Measurements from ENCODE around the gene RBM12. TPM values are rescaled to one million over a fixed set of nuclear protein-coding genes. Genes with fewer than 3 reads are reported as not detected.

Gene RBM12
- total RNA-seq, 1 experiment from 2014 or later: 100 TPM

DNA sequence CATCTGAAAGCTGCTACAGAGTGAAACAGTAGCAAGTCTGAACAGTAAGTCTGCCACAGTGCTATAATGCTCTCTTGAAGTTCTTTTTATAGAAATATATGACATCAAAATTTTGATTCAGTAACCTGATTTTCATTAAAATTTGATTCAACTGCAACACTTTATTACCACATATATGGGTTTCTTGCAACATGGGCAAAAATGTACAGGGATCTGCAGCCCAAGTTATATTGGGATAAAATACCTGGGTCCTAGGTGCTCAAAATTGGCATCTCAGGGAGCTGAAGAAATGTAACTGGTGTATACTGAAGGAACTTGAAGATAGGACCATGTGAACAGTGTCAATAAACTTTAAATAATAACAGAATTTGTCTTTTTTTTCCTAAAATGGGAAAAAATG, 45.3 kb upstream of the RBM12 start:
- Histone ChIP-seq H3K4me1 (ENCODE audit: control insufficient read depth, insufficient read depth, low read length) (no peaks in the 10 kb centered on the region), H3K36me3 (ENCODE audit: control insufficient read depth, insufficient read depth, low read length) (peaks cover 86% of the 10 kb centered on the region), H3K9me3 (ENCODE audit: control insufficient read depth, insufficient read depth, low read depth, low read length) (no peaks in the 10 kb centered on the region), H3K27me3 (ENCODE audit: control insufficient read depth, insufficient read depth, low read length) (no peaks in the 10 kb centered on the region), H3K27ac (ENCODE audit: low read length) (no peak overlapping the region), H3K4me3 (ENCODE audit: low read depth in 2 of 2, low read length in 2 of 2) (no peak overlapping the region)
- ChIA-PET CTCF (no interaction called here), POLR2A (interaction anchor here (0.6 to 0.9 kb wide), 3 partner anchors 11 to 62 kb away, joined by 3 to 8 read pairs (median 4); partner anchors contain the start of genes NFS1, PHF20 and ROMO1)
- no TSS peak for BruUV-seq (replicated peaks)
- in situ Hi-C loops (cut with HindIII; ENCODE audit: low pct_unique_long_range_greater_than_20kb, low sequenced_read_pairs) (no loop called here), intact Hi-C loops (cut with micrococcal nuclease; ENCODE audit: unreplicated experiment) (no loop called here)
- TF ChIP-seq, protein P1, sequence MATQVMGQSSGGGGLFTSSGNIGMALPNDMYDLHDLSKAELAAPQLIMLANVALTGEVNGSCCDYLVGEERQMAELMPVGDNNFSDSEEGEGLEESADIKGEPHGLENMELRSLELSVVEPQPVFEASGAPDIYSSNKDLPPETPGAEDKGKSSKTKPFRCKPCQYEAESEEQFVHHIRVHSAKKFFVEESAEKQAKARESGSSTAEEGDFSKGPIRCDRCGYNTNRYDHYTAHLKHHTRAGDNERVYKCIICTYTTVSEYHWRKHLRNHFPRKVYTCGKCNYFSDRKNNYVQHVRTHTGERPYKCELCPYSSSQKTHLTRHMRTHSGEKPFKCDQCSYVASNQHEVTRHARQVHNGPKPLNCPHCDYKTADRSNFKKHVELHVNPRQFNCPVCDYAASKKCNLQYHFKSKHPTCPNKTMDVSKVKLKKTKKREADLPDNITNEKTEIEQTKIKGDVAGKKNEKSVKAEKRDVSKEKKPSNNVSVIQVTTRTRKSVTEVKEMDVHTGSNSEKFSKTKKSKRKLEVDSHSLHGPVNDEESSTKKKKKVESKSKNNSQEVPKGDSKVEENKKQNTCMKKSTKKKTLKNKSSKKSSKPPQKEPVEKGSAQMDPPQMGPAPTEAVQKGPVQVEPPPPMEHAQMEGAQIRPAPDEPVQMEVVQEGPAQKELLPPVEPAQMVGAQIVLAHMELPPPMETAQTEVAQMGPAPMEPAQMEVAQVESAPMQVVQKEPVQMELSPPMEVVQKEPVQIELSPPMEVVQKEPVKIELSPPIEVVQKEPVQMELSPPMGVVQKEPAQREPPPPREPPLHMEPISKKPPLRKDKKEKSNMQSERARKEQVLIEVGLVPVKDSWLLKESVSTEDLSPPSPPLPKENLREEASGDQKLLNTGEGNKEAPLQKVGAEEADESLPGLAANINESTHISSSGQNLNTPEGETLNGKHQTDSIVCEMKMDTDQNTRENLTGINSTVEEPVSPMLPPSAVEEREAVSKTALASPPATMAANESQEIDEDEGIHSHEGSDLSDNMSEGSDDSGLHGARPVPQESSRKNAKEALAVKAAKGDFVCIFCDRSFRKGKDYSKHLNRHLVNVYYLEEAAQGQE (IDR thresholded peaks at IDR 0.05; ENCODE audit: insufficient read depth in 1 of 2, low read depth in 2 of 2, low read length in 1 of 2): no peak
- TF ChIP-seq SIN3A (IDR thresholded peaks at IDR 0.05; ENCODE audit: borderline replicate concordance, insufficient read depth, low read depth, low read length) (no peak), TCF7L2 (IDR thresholded peaks at IDR 0.05; ENCODE audit: low read depth, low read length) (no peak), POLR2AphosphoS5 (IDR thresholded peaks at IDR 0.05; ENCODE audit: low read depth, low read length) (no peak)
- TF ChIP-seq, protein P2, sequence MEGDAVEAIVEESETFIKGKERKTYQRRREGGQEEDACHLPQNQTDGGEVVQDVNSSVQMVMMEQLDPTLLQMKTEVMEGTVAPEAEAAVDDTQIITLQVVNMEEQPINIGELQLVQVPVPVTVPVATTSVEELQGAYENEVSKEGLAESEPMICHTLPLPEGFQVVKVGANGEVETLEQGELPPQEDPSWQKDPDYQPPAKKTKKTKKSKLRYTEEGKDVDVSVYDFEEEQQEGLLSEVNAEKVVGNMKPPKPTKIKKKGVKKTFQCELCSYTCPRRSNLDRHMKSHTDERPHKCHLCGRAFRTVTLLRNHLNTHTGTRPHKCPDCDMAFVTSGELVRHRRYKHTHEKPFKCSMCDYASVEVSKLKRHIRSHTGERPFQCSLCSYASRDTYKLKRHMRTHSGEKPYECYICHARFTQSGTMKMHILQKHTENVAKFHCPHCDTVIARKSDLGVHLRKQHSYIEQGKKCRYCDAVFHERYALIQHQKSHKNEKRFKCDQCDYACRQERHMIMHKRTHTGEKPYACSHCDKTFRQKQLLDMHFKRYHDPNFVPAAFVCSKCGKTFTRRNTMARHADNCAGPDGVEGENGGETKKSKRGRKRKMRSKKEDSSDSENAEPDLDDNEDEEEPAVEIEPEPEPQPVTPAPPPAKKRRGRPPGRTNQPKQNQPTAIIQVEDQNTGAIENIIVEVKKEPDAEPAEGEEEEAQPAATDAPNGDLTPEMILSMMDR (IDR thresholded peaks at IDR 0.05): no peak
- ATAC-seq: no peak
- no peak for DNase-seq (ENCODE audit: low read depth, low spot score)

DNA sequence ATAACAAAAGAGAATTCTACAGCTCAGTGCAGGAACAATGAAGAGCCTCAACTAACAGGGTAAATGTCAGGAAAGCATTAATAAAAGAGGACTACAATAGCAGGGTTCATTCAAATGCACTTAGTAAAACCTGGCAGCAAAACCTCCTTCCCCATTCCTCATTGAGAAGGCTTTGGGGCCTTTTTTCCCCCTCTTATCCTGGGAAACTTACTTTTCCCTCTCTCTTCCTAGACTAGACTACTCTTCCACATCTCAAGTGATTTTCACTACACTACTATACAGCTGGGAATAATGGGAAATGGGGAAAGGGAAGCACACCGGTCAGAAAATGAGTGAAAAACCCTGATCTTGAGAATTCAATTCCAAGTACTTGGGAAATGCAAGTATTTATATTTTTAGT, 44.6 kb upstream of the RBM12 start:
- intact Hi-C loops (cut with micrococcal nuclease; ENCODE audit: unreplicated experiment): no loop called here
- H3K27me3 ChIP-seq (ENCODE audit: control insufficient read depth, insufficient read depth, low read length): no peaks in the 10 kb centered on the region
- TF ChIP-seq, protein P1 (IDR thresholded peaks at IDR 0.05; ENCODE audit: insufficient read depth in 1 of 2, low read depth in 2 of 2, low read length in 1 of 2): no peak
- TF ChIP-seq POLR2AphosphoS5 (IDR thresholded peaks at IDR 0.05; ENCODE audit: low read depth, low read length) (no peak), SIN3A (IDR thresholded peaks at IDR 0.05; ENCODE audit: borderline replicate concordance, insufficient read depth, low read depth, low read length) (no peak), TCF7L2 (IDR thresholded peaks at IDR 0.05; ENCODE audit: low read depth, low read length) (no peak)
- TF ChIP-seq, protein P2 (IDR thresholded peaks at IDR 0.05): no peak
- no TSS peak for BruUV-seq (replicated peaks)
- no peaks in the 10 kb centered on the region for H3K9me3 ChIP-seq (ENCODE audit: control insufficient read depth, insufficient read depth, low read depth, low read length)
- H3K36me3 ChIP-seq (ENCODE audit: control insufficient read depth, insufficient read depth, low read length): peaks cover 88% of the 10 kb centered on the region
- POLR2A ChIA-PET: no interaction called here
- H3K4me1 ChIP-seq (ENCODE audit: control insufficient read depth, insufficient read depth, low read length): peaks cover 2% of the 10 kb centered on the region; the same call in 1 of the 2 replicates
- no peak overlapping the region; the same call in 1 of the 2 replicates for H3K27ac ChIP-seq (ENCODE audit: low read length)
- CTCF ChIA-PET: no interaction called here
- in situ Hi-C loops (cut with HindIII; ENCODE audit: low pct_unique_long_range_greater_than_20kb, low sequenced_read_pairs): no loop called here
- no peak overlapping the region for H3K4me3 ChIP-seq (ENCODE audit: low read depth in 2 of 2, low read length in 2 of 2)
- DNase-seq (ENCODE audit: low read depth, low spot score): no peak
- no peak for ATAC-seq
